NCI-H2107 treated with DMSO at 0.1 percent for 48 hours (cell line): Measurements from ENCODE around the gene TTBK2.
"Not testable (repeated sequence)": the region's sequence is repeated elsewhere in the genome, so short reads cannot be mapped to it uniquely, and the experiment has no call there.

Experiments used
- DNase-seq: peaks from one replicate; lab custom pipeline; 2025; ENCODE audit not compliant: unreplicated experiment; lab: John Stamatoyannopoulos, UW

The TTBK2 gene

GRCh38 chr15:42920519-42921341 is at the start of gene TTBK2:
TSS of gene TTBK2 (minus strand) at chr15:42920778. CDS start at chr15:42878617, 42,161 bp downstream.
- DNase-seq, result peak; percentile 94

GRCh38 chr15:42964476-42964875 is 43.9 kb upstream of the TTBK2 start:
- no peak for DNase-seq

GRCh38 chr15:42955518-42955917 is 34.9 kb upstream of the TTBK2 start:
- no peak for DNase-seq

GRCh38 chr15:42954291-42954690 is 33.7 kb upstream of the TTBK2 start:
- no peak for DNase-seq

- not testable (repeated sequence) for DNase-seq
These were observed 28.3 kb upstream of the TTBK2 start for GRCh38 chr15:42948898-42949297.

- DNase-seq, result no peak
These were observed 19.9 kb upstream of the TTBK2 start for GRCh38 chr15:42940527-42940926.

GRCh38 chr15:42939841-42940240 is 19.3 kb upstream of the TTBK2 start:
- no peak for DNase-seq

- no peak for DNase-seq
These were observed 16.6 kb upstream of the TTBK2 start for GRCh38 chr15:42937143-42937542.

- no peak for DNase-seq
These were observed 13.5 kb upstream of the TTBK2 start for GRCh38 chr15:42933886-42934667.

- DNase-seq, result no peak
These were observed 12.4 kb upstream of the TTBK2 start for GRCh38 chr15:42932833-42933515.

- no peak for DNase-seq
These were observed 11.3 kb upstream of the TTBK2 start for GRCh38 chr15:42931702-42932486.

GRCh38 chr15:42929306-42929848 is 8.8 kb upstream of the TTBK2 start:
- no peak for DNase-seq

- DNase-seq, result no peak
These were observed 759 bp upstream of the TTBK2 start for GRCh38 chr15:42921342-42921731.

- peak; percentile 7 for DNase-seq
These were observed 619 bp downstream of the TTBK2 start for GRCh38 chr15:42919799-42920518.

- DNase-seq, result no peak
These were observed 1.3 kb downstream of the TTBK2 start for GRCh38 chr15:42919308-42919707.

GRCh38 chr15:42918047-42918446 is 2.5 kb downstream of the TTBK2 start:
- no peak for DNase-seq

GRCh38 chr15:42915654-42916315 is 4.8 kb downstream of the TTBK2 start:
- DNase-seq, result no peak

GRCh38 chr15:42914728-42915497 is 5.7 kb downstream of the TTBK2 start:
- DNase-seq, result peak; percentile 15
